Spleen (tissue), 7 donors: ENCODE results near the gene ZBTB14.

Source experiments
- CTCF ChIP-seq, 11 experiments: fragments of 200-600 bp in 7 of 11; fragments of 450-650 bp in 4 of 11; sonication (generic) in 4 of 11; IDR thresholded peaks in 8 of 11; conservative IDR thresholded peaks in 3 of 11; 1 replicate in 7 of 11; 2 replicates in 4 of 11; pipeline versions ENCODE4 v1.4.0 to v1.8.0; 2016 to 2021; ENCODE audit warnings: antibody characterized with exemption in 11 of 11, inconsistent platforms in 4 of 11, mild to moderate bottlenecking in 1 of 11
- POLR2A ChIP-seq, 3 donors: fragments of 450-650 bp; IDR thresholded peaks; one replicate each; pipeline ENCODE4 v1.5.1; 2017; ENCODE audit warnings: antibody characterized with exemption in 3 of 3, mild to moderate bottlenecking in 1 of 3
- POLR2AphosphoS5 ChIP-seq, 3 donors: sonication (generic); formaldehyde crosslinking; IDR thresholded peaks; one replicate each; pipeline ENCODE4 v1.5.1; 2017; ENCODE audit warnings: antibody characterized with exemption in 3 of 3
- donor health status: DM: no; HTN: no; CAD: no; lungs with moderate emphysema.
- donor health status: DM: no; HTN: no; CAD: no.
- donor health status: DM: no; HTN: no; CAD: no.

GRCh38 chr18:5304232-5304631, 8.7 kb upstream of the ZBTB14 start:
- TF ChIP-seq CTCF (IDR thresholded peaks at IDR 0.05 in 8 of 11, conservative IDR thresholded peaks at IDR 0.05 in 3 of 11) = no peak
- TF ChIP-seq POLR2A (IDR thresholded peaks at IDR 0.05) = no peak
- no peak for TF ChIP-seq POLR2AphosphoS5 (IDR thresholded peaks at IDR 0.05)
